Kidney capillary endothelial cell (primary cell): Measurements from ENCODE around the gene OR5K2.

ENCODE experiments used
- DNase-seq: peaks from one replicate; pipeline ENCODE4 v3.0.0-alpha.2; 2018; ENCODE audit warnings: low spot score

The OR5K2 gene

DNA sequence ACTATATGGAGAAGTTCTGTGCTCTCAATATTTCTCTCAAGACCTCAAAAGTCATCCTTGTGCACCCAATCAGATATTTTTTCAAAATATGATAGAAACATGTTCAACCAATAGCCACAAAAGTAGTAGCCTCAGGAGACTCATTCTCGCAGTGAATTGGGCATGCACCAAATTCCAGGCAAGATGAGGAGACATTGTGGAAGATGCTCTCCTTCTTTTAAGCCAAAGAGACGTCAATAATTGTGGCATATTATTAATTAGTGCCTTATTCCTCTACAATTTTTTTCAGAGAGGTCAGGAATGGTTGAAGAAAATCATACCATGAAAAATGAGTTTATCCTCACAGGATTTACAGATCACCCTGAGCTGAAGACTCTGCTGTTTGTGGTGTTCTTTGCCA is at the start of gene OR5K2:
Gene OR5K2 (plus strand): TSS at position 301 of the 400 bp plus-strand sequence. CDS start 0 bp downstream, at position 301.
- DNase-seq, result no peak

DNA sequence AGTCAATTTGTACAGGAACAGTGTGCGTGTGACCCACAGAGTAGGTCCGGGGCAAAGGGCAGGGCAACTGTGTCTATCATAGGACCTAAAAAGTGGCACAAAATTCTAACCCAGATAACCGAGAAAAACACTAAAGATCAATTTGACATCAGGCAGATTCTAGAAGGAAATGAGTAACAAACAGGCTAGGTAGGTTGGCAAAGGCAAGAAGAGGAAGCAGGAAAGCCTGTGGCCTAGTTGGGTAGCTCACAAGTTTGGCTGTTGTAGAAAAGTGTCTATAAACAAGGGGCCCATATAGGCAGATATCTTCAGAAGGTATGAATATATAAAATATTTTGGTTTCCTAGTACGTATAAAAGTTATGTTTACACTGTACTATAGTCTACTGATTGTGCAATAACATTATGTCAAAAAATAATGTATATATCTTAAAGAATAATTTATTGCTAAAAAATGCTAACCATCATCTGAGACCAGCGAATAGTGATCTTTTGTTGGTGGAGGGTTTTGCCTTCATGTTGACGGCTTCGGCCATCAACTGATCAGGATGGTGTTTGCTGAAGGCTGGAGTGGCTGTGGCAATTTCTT is 47.8 kb upstream of the OR5K2 start:
- no peak for DNase-seq

DNA sequence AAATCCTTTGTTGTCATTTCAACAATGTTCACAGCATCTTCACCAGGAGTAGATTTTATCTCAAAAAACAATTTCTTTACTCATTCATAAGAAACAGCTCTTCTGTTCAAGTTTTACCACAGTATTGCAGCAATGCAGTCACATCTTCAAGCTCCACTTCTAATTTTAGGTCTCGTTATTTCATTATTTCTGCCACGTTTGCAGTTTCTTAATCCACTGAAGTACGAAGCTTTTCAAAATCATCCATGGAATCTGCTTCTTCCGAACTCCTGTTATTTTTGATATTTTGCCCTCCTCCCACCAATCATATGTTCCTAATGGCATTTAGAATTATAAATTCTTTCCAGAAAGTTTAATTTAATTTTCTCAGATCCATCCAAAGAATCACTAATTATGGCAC is 47.1 kb upstream of the OR5K2 start:
- DNase-seq, result no peak

DNA sequence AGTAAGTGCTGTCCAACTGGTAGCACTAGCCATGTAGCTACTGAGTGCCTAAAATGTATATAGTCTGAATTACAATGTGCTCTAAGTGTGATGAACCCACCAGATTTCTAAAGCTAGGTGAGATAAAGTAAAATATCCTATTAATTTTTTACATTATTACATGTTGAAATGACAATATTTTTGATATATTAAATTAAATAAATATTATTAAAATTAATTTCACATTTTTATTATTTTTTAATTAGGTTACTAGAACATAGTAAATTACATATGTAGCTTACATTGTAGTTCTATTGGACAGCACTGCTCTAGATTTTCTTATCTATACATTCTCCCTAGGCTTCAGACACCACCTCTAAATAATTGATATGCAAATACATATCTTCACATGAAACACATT is 43.7 kb upstream of the OR5K2 start:
- DNase-seq, result no peak

DNA sequence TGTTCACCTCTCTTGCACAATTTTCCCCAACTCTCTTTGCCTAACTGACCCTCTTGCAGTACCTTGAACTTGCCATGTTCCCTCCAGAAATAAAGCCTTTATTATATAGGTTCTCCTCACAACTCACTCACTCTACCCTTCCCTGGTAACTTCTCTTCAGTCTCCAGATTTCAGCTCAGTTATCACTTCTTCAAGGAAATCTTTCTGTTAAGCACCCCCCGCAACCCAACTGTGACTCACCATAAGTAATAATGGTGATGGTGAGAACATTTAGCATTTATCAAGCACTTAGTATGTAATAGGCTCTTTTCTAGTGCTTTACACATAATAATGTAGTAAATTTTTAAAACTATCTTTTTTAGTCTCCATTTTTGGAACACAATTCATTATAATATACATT is 42.6 kb upstream of the OR5K2 start:
- DNase-seq, result no peak

DNA sequence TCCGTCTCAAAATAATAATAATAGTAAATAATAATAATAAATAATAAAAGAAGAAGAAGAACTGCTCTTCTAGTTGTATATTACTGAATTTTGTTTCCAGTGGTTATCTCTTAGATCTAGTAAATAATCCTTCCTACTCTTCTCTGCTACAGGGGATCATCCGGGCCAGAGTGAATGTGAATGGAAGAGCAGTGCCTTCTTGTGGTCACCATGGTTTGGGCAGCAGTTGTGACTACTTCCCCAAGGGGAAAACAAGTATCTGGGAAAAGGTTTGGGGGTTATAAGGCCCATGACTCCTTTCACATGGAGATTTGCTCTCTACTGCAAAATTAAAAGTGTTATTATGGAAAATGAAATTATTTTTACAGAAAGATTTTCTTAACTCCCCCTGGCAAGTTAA is 39.9 kb upstream of the OR5K2 start:
- DNase-seq, result no peak

DNA sequence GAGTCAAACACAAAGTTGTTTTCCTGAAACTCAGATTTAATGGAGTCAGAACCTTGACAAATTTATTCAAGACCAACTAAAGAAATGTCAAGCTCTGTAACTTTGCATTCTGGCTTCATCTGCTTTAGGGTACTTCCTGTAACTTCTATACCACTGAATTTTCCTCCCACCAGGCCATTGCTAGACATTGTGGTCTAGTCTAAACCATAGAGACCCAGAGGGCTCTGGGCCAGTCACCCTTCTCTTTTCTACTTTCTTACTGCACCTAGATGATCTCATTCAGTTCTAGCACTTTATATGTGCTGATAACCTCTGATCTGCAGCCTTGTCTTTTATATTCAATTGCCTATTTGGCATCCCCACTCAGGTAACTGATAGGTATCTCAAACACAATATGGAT is 37.3 kb upstream of the OR5K2 start:
- no peak for DNase-seq

DNA sequence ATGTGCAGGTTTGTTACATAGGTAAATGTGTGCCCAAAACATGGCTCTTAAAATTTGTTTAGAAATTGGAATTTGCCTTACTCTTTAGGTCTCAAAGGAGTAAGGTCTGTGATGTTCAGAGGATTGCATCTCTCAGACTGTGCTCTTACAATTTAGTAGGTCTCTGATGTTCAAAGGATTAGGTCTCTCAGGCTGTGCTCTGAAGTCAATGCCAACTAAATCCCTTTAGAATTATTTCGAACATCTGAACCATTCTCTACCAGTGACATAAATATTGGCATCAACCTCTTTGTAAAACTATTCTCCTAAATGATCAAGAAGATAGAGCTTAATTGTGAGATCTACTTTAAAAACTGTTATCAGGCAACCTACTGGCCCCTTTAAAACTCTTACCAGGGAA is 34.6 kb upstream of the OR5K2 start, which contains the start of gene OR5K1:
Gene OR5K1 (plus strand): TSS at position 301 of the 400 bp plus-strand sequence. CDS start 6,376 bp downstream, outside the sequence.
- no peak for DNase-seq

- DNase-seq, result no peak
These were observed 14.6 kb upstream of the OR5K2 start for GRCh38 chr3:98482717-98483482.

DNA sequence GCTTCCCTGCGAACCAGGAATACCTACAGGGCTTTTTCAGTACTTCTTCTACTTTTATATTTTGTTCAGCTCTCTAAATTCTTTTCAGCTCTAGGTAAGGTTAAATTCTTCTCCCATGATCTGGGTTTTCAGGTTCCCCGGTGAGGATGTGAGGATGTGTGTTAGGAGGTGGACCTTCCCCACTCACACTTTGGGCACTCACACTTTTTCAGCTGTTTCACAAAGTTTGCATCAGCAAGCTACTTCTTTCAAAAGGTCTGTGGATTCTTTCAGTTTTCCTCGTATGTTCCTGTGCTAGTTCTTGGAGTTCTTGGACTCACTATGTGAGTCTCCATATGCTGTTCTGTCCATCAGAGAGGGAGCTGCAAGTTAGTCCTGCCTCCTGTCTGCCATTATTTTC is 13.9 kb upstream of the OR5K2 start:
- no peak for DNase-seq

DNA sequence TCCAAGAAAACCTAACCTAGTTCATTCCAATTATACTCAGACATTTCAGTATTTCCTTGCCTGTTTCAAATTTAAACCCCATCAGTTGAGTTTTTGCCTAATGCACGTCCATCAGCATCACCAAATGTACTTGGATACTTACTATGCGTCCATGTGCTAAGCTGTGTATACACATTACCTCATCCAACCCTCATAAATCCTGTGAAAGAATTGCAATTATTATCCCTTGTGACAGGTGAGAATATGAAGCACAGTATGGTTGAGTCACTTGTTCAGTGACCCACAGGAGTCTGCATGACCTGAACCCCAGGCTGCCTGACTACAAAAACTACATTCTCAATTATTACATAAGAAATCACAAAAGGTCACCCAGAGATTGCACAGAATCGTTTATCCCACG is 2.5 kb downstream of the OR5K2 start:
- DNase-seq, result no peak

GRCh38 chr3:98501270-98501669 is 3.8 kb downstream of the OR5K2 start:
- no peak for DNase-seq

- DNase-seq, result no peak
These were observed 4.5 kb downstream of the OR5K2 start for GRCh38 chr3:98501863-98502576.

DNA sequence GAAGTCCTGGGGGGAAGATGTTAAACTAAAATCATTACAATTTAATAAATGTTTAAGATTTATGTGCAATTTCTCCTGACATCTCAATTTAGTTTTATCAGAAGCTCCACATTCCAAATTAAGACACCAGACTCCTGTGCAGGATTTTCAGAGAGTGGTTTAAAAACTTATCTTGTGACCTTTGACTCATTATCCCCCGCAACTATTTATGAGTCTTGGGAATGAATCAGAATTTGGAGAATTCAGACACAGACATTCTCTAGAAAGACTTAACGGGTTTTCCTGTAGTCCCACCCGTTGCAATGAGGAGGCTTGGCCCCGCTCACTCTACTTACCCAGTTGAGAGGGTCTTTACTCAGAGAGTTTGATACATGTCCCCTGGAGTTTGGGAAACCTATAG is 7.1 kb downstream of the OR5K2 start:
- no peak for DNase-seq

GRCh38 chr3:98508582-98508981 is 11.1 kb downstream of the OR5K2 start:
- no peak for DNase-seq

GRCh38 chr3:98512576-98512975 is 15.1 kb downstream of the OR5K2 start:
- no peak for DNase-seq

DNA sequence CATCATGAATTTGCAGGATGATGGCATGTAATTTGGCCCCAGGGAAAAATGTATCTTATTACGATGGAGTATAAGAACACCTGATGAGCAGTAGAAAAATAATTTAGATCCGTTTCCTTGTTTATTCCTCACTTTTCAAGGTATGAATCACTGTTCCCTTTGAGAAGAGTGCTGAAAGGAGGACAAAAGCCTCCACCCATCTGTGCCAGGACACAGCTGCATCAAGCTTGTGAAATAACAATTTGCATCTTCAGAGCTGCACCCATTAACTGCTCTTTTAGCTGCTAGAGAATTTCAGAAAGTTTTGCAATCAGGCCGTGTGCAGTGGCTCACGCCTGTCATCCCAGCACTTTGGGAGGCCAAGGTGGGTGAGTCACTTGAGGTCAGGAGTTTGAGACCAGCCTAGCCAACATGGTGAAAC is 15.6 kb downstream of the OR5K2 start:
- no peak for DNase-seq

GRCh38 chr3:98513736-98514135 is 16.3 kb downstream of the OR5K2 start:
- no peak for DNase-seq

DNA sequence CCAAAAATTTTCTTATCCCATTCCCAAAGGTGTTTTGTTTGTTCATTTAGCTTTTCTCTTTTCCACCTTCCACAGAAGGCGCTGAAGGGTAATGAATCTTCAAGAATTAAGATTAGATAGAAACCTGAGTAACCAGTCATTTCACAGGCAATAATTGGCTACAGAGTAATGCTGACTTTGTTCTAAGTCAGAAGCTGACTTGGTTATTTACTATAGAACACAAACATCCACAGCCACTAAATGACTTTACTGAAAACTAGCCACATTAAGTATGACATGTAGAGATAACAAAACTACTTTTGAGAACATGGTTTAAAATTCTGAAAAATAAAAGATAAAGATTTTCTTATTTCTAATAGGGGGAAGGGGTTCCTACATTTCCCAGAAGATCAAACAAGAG is 17.5 kb downstream of the OR5K2 start:
- DNase-seq, result no peak

DNA sequence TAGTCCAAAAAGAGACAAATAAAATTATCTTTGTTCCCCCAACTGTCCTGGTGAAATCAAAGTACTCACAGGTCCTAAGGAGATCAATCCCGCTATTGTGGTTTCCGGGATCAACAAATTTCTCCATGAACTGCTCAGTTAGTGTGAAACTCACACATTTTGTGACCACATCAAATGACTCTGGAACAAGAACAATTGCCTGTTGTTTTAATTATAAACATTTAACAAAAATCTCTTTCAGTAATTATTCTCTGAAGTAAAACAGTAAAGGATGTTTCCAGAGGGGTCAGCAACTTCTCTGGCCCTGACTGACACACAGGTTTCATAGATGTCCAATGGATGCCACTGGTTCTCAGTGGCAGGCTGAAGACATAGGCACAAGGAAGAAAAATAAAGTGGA is 21.3 kb downstream of the OR5K2 start:
- no peak for DNase-seq

DNA sequence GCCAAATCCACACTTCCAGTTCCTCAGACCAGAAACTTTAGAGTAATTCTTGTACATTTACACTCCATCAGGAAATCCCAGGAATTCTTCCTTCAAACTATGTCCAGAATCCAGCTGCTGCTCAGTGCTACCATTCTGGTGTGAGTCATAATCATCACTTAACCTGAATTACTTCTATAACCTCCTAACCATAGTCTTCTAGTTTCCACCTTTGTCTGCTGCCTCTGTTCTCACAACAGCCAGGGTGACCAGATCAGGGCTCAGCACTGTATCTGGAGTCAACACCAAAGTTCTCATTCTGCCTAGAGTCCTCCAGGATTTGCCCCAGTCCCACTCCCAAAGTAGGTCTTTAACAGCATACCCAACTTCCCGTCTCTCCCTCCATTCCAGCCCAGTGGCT is 21.9 kb downstream of the OR5K2 start:
- DNase-seq, result no peak

DNA sequence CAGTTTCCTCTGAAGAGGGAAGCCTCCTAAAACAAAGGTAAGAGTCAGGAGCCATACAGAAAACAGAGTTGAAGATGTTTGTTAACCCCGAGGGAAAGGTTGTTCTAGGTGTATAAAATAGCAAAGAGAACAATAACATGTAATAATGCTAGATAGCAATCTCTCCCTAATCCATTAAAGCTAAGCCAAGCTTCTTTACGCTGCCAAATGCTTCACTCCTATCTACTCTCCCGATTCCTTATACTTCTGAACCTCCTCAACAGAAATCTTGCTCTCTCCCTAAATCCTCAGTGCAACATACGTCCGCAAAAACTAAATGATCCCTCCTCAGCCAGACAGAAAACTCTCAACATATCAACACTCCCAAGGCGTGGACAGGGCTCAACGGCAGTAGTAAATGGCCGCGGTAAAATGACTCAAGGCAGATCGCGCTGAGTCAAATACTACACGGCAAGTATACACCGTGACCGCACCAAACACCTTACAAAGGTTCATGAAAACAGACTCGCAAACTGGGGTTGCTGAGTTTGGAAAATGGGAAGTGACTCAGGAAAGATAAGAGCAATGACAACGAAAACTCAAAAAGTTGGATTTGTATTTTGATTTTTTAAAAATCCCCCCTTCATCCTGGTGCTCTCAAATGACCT is 24.5 kb downstream of the OR5K2 start:
- peak; percentile 53 for DNase-seq
